ENCODE results near the gene ITGA11.

Gene ITGA11

DNA sequence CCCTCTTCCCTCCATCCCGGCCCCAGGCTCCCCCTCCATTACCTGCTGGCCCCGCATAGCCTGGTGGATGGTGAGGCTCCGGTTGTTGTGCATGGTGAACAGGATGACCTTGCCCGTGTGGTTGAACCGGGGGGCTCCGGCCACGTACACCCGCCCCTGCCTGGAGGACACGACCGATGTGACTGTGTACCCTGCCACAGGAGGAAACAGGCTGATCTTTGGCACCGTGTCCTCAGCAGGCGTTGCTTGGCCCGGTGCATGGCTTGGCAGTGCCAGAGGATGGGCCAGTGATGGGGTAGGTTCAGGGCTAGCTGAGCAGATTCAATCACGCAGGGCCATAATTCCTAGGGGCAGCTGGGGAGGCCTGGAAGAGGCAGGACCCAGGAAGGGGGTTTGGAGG, 96.3 kb downstream of the ITGA11 start:
- H3K4me3 ChIP-seq (ENCODE audit: low read depth, low read length): no peak overlapping the region
- no peaks in the 10 kb centered on the region for H3K36me3 ChIP-seq (ENCODE audit: control insufficient read depth, insufficient read depth, low read length)
- H3K9me3 ChIP-seq (ENCODE audit: control insufficient read depth, insufficient read depth, low read length): no peaks in the 10 kb centered on the region
- H3K27me3 ChIP-seq (ENCODE audit: control insufficient read depth, insufficient read depth, low read length): peaks cover 3% of the 10 kb centered on the region
- H3K4me1 ChIP-seq (ENCODE audit: control insufficient read depth, insufficient read depth, low read length): peaks cover 5% of the 10 kb centered on the region
- H3K9ac ChIP-seq (ENCODE audit: low read depth, low read length): no peak overlapping the region

GRCh38 chr15:68335251-68335650, 96.7 kb downstream of the ITGA11 start:
- H3K36me3 ChIP-seq (ENCODE audit: control insufficient read depth, insufficient read depth, low read length): no peaks in the 10 kb centered on the region
- H3K4me1 ChIP-seq (ENCODE audit: control insufficient read depth, insufficient read depth, low read length): peaks cover 5% of the 10 kb centered on the region
- no peaks in the 10 kb centered on the region for H3K9me3 ChIP-seq (ENCODE audit: control insufficient read depth, insufficient read depth, low read length)
- no peak overlapping the region for H3K9ac ChIP-seq (ENCODE audit: low read depth, low read length)
- no peak overlapping the region for H3K4me3 ChIP-seq (ENCODE audit: low read depth, low read length)
- peaks cover 3% of the 10 kb centered on the region for H3K27me3 ChIP-seq (ENCODE audit: control insufficient read depth, insufficient read depth, low read length)

GRCh38 chr15:68334661-68335124, 97.3 kb downstream of the ITGA11 start:
- H3K9ac ChIP-seq (ENCODE audit: low read depth, low read length): no peak overlapping the region
- H3K27me3 ChIP-seq (ENCODE audit: control insufficient read depth, insufficient read depth, low read length): peaks cover 3% of the 10 kb centered on the region
- no peak overlapping the region for H3K4me3 ChIP-seq (ENCODE audit: low read depth, low read length)
- H3K36me3 ChIP-seq (ENCODE audit: control insufficient read depth, insufficient read depth, low read length): no peaks in the 10 kb centered on the region
- H3K9me3 ChIP-seq (ENCODE audit: control insufficient read depth, insufficient read depth, low read length): no peaks in the 10 kb centered on the region
- peaks cover 9% of the 10 kb centered on the region for H3K4me1 ChIP-seq (ENCODE audit: control insufficient read depth, insufficient read depth, low read length)

DNA sequence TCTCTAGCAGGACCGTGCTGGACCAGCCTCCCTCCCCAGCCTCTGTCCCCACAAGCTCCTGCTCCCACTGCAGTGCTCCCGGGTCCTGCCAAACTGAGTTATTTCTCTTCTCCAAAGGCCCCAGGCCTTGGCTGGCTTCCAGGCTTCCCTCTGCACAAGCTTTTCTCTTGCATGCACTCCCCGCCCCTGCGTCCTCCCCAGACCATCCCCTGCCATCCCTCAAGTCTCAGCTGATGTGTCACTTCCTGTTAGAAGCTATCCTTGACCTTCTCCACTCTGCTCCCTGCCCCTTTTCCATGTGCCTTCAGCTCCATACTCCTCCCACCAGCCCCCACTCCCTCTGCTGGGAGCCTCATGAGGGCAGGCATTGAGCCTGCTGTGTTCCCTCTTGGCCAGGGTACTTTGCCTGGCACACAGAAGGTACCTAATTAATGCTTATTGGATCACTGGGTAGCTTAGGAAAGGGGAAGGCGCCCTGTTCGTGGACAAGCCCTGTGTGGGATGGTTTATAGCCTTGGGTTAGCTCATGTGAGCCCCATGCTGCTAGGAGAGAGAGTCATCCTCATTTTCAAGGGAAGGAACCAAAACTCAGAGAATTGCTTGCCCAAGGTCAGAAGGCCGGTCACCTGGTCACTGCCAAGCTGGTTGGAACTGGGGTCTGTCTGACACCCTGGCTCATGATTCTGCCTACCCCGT, 98.0 kb downstream of the ITGA11 start:
- peaks cover 10% of the 10 kb centered on the region for H3K4me1 ChIP-seq (ENCODE audit: control insufficient read depth, insufficient read depth, low read length)
- no peaks in the 10 kb centered on the region for H3K9me3 ChIP-seq (ENCODE audit: control insufficient read depth, insufficient read depth, low read length)
- H3K9ac ChIP-seq (ENCODE audit: low read depth, low read length): no peak overlapping the region
- H3K4me3 ChIP-seq (ENCODE audit: low read depth, low read length): no peak overlapping the region
- H3K36me3 ChIP-seq (ENCODE audit: control insufficient read depth, insufficient read depth, low read length): no peaks in the 10 kb centered on the region
- peaks cover 3% of the 10 kb centered on the region for H3K27me3 ChIP-seq (ENCODE audit: control insufficient read depth, insufficient read depth, low read length)

DNA sequence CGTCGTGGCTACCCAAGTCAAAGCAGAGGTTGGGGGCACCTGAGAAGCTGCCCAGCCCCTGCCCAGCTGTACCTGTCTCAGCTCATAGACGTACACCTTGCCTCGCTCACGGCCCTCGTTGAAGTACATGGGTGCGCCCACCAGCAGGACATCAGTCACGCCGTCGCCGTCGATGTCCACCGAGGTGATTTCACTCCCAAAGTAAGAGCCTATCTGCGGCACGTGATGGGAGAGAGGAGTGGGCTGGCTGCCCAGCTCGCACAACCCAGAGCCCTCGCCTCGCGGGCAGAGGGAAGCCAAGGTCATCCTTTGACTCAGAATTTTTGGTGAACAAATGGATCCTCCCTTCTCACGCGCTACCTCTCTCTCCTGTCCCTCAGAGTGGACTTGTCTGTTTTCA, 99.7 kb downstream of the ITGA11 start:
- Histone ChIP-seq H3K9me3 (ENCODE audit: control insufficient read depth, insufficient read depth, low read length) (no peaks in the 10 kb centered on the region), H3K4me3 (ENCODE audit: low read depth, low read length) (no peak overlapping the region), H3K27me3 (ENCODE audit: control insufficient read depth, insufficient read depth, low read length) (peaks cover 3% of the 10 kb centered on the region), H3K4me1 (ENCODE audit: control insufficient read depth, insufficient read depth, low read length) (peaks cover 13% of the 10 kb centered on the region), H3K9ac (ENCODE audit: low read depth, low read length) (no peak overlapping the region), H3K36me3 (ENCODE audit: control insufficient read depth, insufficient read depth, low read length) (no peaks in the 10 kb centered on the region)

DNA sequence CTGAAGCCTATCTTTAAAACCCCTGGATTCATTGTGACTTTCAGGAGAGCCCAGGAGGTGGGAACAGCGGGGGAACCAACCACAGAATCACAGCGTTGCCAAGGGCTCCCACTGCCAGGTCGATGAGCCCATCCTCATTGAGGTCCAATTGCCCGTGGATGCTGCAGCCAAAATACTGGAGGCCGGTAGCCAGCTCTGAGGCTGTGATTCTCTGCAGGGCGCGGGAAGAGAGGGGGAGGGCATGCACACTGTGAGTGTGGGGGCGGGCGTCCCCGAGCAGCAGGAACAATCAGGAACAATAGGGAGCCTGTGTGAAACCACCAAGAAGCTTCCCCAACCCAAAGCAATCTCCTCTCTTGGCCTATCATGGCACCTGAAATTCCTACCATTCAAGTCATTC, 101.1 kb downstream of the ITGA11 start:
- H3K4me1 ChIP-seq (ENCODE audit: control insufficient read depth, insufficient read depth, low read length): peaks cover 13% of the 10 kb centered on the region
- H3K9ac ChIP-seq (ENCODE audit: low read depth, low read length): no peak overlapping the region
- no peak overlapping the region for H3K4me3 ChIP-seq (ENCODE audit: low read depth, low read length)

DNA sequence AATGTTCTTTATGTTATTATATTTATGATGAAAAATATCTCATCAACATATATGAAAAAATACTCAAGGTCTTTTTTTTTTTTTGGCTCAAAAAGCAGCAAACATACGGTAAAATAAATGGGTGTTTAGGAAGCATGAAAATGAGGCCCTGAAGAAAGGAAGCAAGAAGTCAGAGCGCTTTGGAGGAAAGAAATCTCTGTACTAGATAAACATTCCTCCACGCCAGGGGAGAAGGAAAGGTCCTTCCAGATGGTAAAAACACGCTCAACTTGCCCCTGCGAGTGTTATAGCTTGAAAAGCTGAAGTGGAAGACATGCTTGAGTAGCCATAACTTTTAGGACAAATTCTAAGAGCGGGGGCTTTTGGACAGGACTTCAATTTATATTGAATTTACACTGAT, 101.5 kb downstream of the ITGA11 start:
- peaks cover 3% of the 10 kb centered on the region for H3K27me3 ChIP-seq (ENCODE audit: control insufficient read depth, insufficient read depth, low read length)

More for the DNA sequence above, 101.1 kb downstream of the ITGA11 start:
- Histone ChIP-seq H3K36me3 (ENCODE audit: control insufficient read depth, insufficient read depth, low read length) (no peaks in the 10 kb centered on the region), H3K27me3 (ENCODE audit: control insufficient read depth, insufficient read depth, low read length) (peaks cover 3% of the 10 kb centered on the region), H3K9me3 (ENCODE audit: control insufficient read depth, insufficient read depth, low read length) (no peaks in the 10 kb centered on the region)

GRCh38 chr15:68328964-68329363, 103.0 kb downstream of the ITGA11 start:
- H3K27me3 ChIP-seq (ENCODE audit: control insufficient read depth, insufficient read depth, low read length): peaks cover 3% of the 10 kb centered on the region
- peaks cover 13% of the 10 kb centered on the region for H3K4me1 ChIP-seq (ENCODE audit: control insufficient read depth, insufficient read depth, low read length)
- H3K36me3 ChIP-seq (ENCODE audit: control insufficient read depth, insufficient read depth, low read length): no peaks in the 10 kb centered on the region
- no peaks in the 10 kb centered on the region for H3K9me3 ChIP-seq (ENCODE audit: control insufficient read depth, insufficient read depth, low read length)
- H3K9ac ChIP-seq (ENCODE audit: low read depth, low read length): no peak overlapping the region
- H3K4me3 ChIP-seq (ENCODE audit: low read depth, low read length): no peak overlapping the region

More for the DNA sequence above, 101.5 kb downstream of the ITGA11 start:
- H3K4me1 ChIP-seq (ENCODE audit: control insufficient read depth, insufficient read depth, low read length): peaks cover 13% of the 10 kb centered on the region
- no peak overlapping the region for H3K9ac ChIP-seq (ENCODE audit: low read depth, low read length)
- H3K4me3 ChIP-seq (ENCODE audit: low read depth, low read length): no peak overlapping the region
- no peaks in the 10 kb centered on the region for H3K9me3 ChIP-seq (ENCODE audit: control insufficient read depth, insufficient read depth, low read length)
- no peaks in the 10 kb centered on the region for H3K36me3 ChIP-seq (ENCODE audit: control insufficient read depth, insufficient read depth, low read length)

DNA sequence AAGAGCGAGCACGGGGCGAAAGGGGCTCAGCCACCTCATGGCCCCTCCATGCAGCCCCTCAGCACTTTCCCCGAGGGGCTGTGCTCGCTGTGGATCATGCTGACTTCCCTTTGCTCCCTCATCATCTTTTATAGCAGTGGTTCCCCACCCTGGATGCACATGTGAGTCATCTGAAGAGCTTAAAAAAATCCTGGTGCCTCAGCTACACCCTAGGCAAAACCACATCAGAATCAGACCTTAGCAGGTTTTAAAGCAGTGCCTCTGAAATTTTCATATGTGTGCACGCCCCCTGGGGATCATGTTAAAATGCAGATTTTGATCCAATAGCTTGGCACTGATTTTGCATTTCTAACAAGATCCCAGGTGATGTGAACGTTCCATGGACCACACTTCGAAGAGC, 103.5 kb downstream of the ITGA11 start:
- H3K27me3 ChIP-seq (ENCODE audit: control insufficient read depth, insufficient read depth, low read length): peaks cover 3% of the 10 kb centered on the region
- H3K4me3 ChIP-seq (ENCODE audit: low read depth, low read length): no peak overlapping the region
- peaks cover 13% of the 10 kb centered on the region for H3K4me1 ChIP-seq (ENCODE audit: control insufficient read depth, insufficient read depth, low read length)
- no peaks in the 10 kb centered on the region for H3K36me3 ChIP-seq (ENCODE audit: control insufficient read depth, insufficient read depth, low read length)
- H3K9me3 ChIP-seq (ENCODE audit: control insufficient read depth, insufficient read depth, low read length): no peaks in the 10 kb centered on the region
- H3K9ac ChIP-seq (ENCODE audit: low read depth, low read length): no peak overlapping the region

GRCh38 chr15:68326711-68327354, 105.1 kb downstream of the ITGA11 start:
- Histone ChIP-seq H3K27me3 (ENCODE audit: control insufficient read depth, insufficient read depth, low read length) (peaks cover 3% of the 10 kb centered on the region), H3K36me3 (ENCODE audit: control insufficient read depth, insufficient read depth, low read length) (no peaks in the 10 kb centered on the region), H3K4me1 (ENCODE audit: control insufficient read depth, insufficient read depth, low read length) (peaks cover 13% of the 10 kb centered on the region)

GRCh38 chr15:68325726-68326125, 106.2 kb downstream of the ITGA11 start:
- Histone ChIP-seq H3K27me3 (ENCODE audit: control insufficient read depth, insufficient read depth, low read length) (no peaks in the 10 kb centered on the region), H3K4me3 (ENCODE audit: low read depth, low read length) (no peak overlapping the region), H3K4me1 (ENCODE audit: control insufficient read depth, insufficient read depth, low read length) (peaks cover 9% of the 10 kb centered on the region), H3K9ac (ENCODE audit: low read depth, low read length) (no peak overlapping the region), H3K9me3 (ENCODE audit: control insufficient read depth, insufficient read depth, low read length) (no peaks in the 10 kb centered on the region), H3K36me3 (ENCODE audit: control insufficient read depth, insufficient read depth, low read length) (no peaks in the 10 kb centered on the region)

More at GRCh38 chr15:68326711-68327354, 105.1 kb downstream of the ITGA11 start:
- no peak overlapping the region for H3K4me3 ChIP-seq (ENCODE audit: low read depth, low read length)
- H3K9ac ChIP-seq (ENCODE audit: low read depth, low read length): no peak overlapping the region
- no peaks in the 10 kb centered on the region for H3K9me3 ChIP-seq (ENCODE audit: control insufficient read depth, insufficient read depth, low read length)

GRCh38 chr15:68322796-68323195, 109.2 kb downstream of the ITGA11 start:
- Histone ChIP-seq H3K36me3 (ENCODE audit: control insufficient read depth, insufficient read depth, low read length) (no peaks in the 10 kb centered on the region), H3K4me1 (ENCODE audit: control insufficient read depth, insufficient read depth, low read length) (no peaks in the 10 kb centered on the region), H3K27me3 (ENCODE audit: control insufficient read depth, insufficient read depth, low read length) (no peaks in the 10 kb centered on the region), H3K9me3 (ENCODE audit: control insufficient read depth, insufficient read depth, low read length) (no peaks in the 10 kb centered on the region), H3K4me3 (ENCODE audit: low read depth, low read length) (no peak overlapping the region), H3K9ac (ENCODE audit: low read depth, low read length) (no peak overlapping the region)

All from iPS-15b (cell line).